Measurements from ENCODE around the gene TRPC4.

The TRPC4 gene

GRCh38 chr13:37651891-37652290, 217.7 kb downstream of the TRPC4 start:
- DNase-seq = no peak

GRCh38 chr13:37648609-37649008, 221.0 kb downstream of the TRPC4 start:
- no peak for DNase-seq

GRCh38 chr13:37647031-37647650, 222.4 kb downstream of the TRPC4 start:
- DNase-seq = peak; percentile 59

- DNase-seq = no peak
These were observed 223.0 kb downstream of the TRPC4 start for GRCh38 chr13:37646531-37646930.

- DNase-seq = no peak
These were observed 224.3 kb downstream of the TRPC4 start for GRCh38 chr13:37645181-37645740.

- DNase-seq = no peak
These were observed 228.2 kb downstream of the TRPC4 start for GRCh38 chr13:37641391-37641790.

GRCh38 chr13:37640499-37640898, 229.1 kb downstream of the TRPC4 start:
- peak; percentile 11 for DNase-seq

- DNase-seq = no peak
These were observed 232.9 kb downstream of the TRPC4 start for GRCh38 chr13:37636701-37637100.

- no peak for DNase-seq
These were observed 237.3 kb downstream of the TRPC4 start for GRCh38 chr13:37632294-37632693.

- peak; percentile 44 for DNase-seq
These were observed 242.1 kb downstream of the TRPC4 start for GRCh38 chr13:37627428-37627827.

GRCh38 chr13:37621811-37622361, 247.7 kb downstream of the TRPC4 start:
- DNase-seq = no peak

- DNase-seq = no peak
These were observed 251.0 kb downstream of the TRPC4 start for GRCh38 chr13:37618554-37618953.

- no peak for DNase-seq
These were observed 252.4 kb downstream of the TRPC4 start for GRCh38 chr13:37617173-37617572.

GRCh38 chr13:37616131-37616530, 253.4 kb downstream of the TRPC4 start:
- no peak for DNase-seq

GRCh38 chr13:37615276-37615675, 254.3 kb downstream of the TRPC4 start:
- no peak for DNase-seq

GRCh38 chr13:37613638-37614037, 255.9 kb downstream of the TRPC4 start:
- no peak for DNase-seq

- DNase-seq = no peak
These were observed 256.3 kb downstream of the TRPC4 start for GRCh38 chr13:37613236-37613635.

GRCh38 chr13:37608750-37609339, 260.7 kb downstream of the TRPC4 start:
- DNase-seq = no peak

- DNase-seq = peak; percentile 3
These were observed 266.7 kb downstream of the TRPC4 start for GRCh38 chr13:37602733-37603381.

- no peak for DNase-seq
These were observed 267.7 kb downstream of the TRPC4 start for GRCh38 chr13:37601648-37602440.

- no peak for DNase-seq
These were observed 270.1 kb downstream of the TRPC4 start for GRCh38 chr13:37599519-37599918.

- no peak for DNase-seq
These were observed 271.0 kb downstream of the TRPC4 start, which contains the start of gene POSTN for GRCh38 chr13:37598597-37598996. Gene POSTN (minus strand): TSS chr13:37598768. CDS start chr13:37598726, 42 bp downstream.

Data from NCI-H345 (cell line).